HG02642 (cell line): ENCODE measurements around the gene PSMD5.

Experiments used
- ATAC-seq: cut with Tn5 transposase; IDR thresholded peaks from one replicate; pipeline ENCODE4 v1.9.1; 2021; ENCODE audit warnings: mild to moderate bottlenecking; ENCODE audit not compliant: unreplicated experiment, poor library complexity

Gene PSMD5

DNA sequence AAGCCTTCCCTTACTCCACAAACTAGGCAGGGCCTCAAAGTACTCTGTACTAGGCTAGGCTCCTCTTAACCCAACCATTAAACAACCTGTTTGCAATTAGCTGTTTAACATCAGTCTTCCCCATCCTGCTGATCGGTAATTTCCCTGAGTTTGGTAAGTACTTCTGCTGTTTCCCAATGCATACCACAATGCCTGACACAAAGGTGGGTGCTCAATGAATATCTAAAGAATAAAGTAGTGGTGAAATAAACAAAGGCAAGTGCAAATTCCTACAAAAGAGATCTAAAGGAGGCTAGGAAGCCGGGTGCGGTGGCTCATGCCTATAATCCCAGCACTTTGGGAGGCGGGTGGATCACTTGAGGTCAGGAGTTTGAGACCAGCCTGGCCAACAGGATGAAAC is 74.5 kb downstream of the PSMD5 start:
- ATAC-seq = no peak

DNA sequence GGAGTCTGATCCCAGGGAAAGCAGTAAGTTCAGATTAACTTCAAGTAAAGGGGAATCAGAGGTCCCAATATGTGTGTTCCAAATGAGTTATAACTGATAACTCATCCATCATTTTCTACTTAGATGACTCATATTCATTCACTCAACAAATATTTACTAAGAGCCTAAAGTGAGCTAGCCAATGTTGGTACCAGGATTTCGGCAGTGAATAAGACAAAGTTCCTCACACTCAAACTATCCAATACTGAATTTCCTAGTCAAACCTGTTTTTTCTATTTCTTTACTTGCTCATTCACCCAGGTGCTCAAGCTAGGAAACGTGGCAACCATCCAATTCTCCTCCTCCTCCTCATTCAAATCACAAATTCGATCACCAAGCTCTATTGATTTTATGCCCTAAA is 75.3 kb downstream of the PSMD5 start:
- ATAC-seq = no peak
